ENCODE results near the gene TFF1.
A peak's percentile ranks its signal among the peaks of the same experiment; 100 is the strongest.

The TFF1 gene

DNA sequence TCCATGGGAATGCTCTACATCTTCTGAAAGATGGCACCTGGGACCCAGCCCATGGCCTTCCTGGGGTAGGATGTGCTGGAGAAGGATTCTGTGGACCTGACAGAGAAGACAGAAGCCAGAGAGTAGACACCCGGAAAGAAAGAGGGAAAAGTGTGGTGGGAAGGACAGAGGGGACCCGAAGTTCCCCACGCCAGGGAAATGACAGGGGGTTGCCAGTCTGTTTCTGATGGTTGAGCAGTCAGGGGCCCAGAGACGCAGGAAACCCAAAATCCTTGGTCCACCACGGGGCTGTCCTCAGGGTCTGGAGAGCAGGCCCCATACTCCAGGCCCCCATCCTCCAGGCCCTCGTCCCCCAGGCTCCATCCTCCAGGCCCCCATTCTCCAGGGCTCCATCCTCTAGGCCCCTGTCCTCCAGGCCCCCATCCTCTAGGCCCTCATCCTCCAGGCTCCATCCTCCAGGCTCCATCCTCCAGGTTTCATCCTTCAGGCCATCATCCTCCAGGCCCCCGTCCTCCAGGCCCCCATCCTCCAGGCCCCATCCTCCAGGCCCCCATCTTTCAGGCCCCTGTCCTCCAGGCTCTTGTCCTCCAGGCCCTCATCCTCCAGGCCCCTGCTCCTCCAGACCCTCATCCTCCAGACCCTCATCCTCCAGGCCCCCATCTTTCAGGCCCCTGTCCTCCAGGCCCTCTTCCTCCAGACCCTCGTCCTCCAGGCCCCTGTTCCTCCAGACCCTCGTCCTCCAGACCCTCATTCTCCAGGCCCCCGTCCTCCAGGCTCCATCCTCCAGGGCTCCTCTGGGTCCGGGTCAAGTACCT, 14.5 kb downstream of the TFF1 start:
- intact Hi-C loops (cut with DNase I), result no loop called here
- DNase-seq, result peak in 6 of 42 donors; percentile 3 to 35 (median 9)

DNA sequence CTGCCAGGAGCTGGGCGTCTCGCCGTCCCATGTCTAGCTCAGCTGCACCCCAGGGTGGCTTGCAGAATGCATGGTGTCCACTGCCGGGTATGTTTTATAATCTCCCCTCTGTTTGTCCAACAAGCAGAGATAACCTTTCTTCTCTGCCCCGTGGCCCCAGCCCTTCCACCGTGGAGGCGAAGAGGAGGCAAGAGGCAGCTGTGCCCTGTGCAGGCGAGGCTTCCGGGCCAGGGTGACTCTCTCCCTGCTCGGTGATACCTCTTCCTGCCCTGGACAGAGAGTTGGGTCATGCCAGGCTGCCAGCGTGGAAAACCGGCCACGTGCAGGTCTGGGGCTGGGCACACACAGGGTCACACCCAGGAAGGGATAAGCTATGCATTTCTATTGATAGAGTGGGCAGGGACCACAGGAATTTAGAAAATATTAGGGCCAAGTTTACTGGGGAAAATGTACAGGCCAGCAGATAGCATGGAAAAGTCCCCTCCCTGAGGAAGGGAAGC, 15.4 kb downstream of the TFF1 start, which contains the start of gene TFF2:
Gene TFF2, minus strand, starts transcription at position 68 of the 500 bp plus-strand sequence. Its CDS starts 37 bp downstream, at position 31.
- peak in 6 of 42 donors; percentile 7 to 43 (median 10) for DNase-seq
- intact Hi-C loops (cut with DNase I), result no loop called here

DNA sequence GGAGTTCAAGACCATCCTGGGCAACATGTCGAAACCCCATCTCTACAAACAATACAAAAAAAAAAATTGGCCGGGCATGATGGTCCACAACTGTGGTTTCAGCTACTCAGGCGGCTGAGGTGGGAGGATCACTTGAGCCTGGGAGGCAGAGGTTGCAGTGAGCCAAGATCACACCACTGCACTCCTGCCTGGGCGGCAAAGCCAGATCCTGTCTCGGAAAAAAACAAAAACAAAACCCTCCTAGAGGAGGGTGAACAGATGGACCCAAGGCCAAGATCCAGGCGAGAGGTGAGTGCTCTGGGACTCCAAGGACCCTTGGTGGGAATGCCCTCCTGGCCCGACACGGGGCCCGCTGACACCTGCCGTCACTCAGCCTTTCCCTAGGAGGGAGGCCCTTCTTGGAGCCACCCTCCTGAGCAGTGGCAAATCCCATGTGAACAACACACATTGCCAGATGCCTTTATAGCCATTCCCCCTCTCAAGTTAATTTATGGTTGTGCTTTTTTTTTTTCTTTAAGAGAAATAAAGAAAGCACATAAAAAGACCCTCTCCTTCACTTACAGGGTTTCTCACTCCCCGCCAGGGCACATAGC, 15.9 kb downstream of the TFF1 start:
- DNase-seq, result peak in 4 of 42 donors; percentile 1 to 34 (median 7)
- intact Hi-C loops (cut with DNase I), result no loop called here

DNA sequence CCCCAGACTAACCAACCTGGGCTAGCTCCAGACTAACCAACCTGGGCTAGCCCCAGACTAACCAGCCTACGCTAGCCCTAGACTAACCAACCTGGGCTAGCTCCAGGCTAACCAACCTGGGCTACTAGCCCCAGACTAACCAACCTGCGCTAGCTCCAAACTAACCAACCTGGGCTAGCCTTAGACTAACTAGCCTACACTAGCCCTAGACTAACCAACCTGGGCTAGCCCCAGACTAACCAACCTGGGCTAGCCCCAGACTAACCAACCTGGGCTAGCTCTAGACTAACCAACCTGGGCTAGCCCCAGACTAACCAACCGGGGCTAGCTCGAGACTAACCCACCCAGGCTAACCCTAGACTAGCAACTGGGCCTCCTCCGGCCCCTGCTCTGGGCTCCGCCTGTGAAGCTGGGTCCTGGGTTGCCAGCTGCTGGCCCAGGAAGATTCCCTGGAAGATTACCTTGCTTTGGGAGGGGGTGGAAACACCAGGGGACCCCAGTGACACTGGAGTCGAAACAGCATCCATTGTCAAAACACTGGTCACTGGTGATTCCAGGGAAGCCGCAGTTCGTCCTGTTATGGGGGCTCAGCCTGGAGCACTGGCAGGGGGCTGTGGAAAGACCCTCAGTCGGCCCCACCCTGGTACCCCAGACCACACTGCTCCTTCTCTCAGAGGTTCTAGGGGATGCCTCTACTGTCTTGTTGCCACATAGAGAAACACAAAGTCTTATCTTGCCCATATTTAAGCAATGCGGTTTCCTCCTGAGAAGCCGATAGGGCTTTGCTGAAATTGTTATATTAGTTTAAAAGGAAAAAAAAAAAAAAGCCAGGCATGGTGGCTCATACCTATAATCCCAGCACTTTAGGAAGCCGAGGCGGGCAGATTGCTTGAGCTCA, 16.7 kb downstream of the TFF1 start:
- intact Hi-C loops (cut with DNase I), result no loop called here
- peak in 4 of 42 donors; percentile 3 to 31 (median 8) for DNase-seq

DNA sequence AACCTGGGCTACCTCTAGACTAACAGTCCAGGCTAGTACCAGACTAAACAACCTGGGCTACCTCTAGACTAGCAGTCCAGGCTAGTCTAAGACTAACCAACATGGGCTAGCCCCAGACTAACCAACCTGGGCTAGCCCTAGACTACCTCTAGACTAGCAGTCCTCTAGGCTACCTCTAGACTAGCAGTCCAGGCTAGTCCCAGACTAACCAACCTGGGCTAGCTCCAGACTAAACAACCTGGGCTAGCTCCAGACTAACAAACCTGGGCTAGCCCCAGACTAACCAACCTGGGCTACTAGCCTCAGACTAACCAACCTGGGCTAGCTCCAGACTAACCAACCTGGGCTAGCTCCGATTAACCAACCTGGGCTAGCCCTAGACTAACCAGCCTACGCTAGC, 17.6 kb downstream of the TFF1 start:
- intact Hi-C loops (cut with DNase I), result no loop called here
- DNase-seq, result no peak

DNA sequence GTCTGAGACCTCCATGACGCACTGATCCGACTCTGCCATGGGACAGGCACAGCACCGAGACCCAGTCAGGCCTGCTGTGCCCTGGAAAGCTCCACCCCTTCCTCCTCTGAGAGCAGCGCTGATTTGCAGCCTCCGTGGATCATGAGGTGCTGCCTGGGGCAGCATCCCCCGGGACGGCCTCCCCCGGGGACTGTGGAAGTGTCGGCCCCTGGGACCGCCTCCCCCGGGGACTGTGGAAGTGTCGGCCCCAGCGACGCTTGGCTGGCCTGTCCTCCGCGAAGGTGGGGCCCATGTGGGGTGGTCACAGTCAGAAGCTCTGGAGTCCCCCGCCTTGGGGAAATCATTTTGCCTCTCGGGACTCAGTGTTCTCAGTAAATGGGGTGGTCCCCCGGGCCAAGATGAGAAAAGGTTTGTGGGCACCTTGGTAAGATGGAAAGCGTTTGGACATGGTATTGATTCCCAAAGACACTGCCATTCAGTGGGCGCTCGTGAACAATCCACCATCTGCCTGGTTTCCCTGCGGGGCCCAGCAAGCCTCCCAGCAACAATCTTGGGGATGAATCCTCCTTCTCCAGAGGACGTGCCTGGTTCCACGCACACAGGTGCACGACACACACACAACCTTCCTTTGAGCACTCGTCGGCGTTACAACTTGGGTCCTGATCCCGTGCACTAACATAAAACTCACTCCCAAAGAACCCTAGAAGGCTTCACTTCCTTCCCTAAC, 18.6 kb downstream of the TFF1 start:
- intact Hi-C loops (cut with DNase I), result no loop called here
- DNase-seq, result peak in 1 of 42 donors; percentile 21

DNA sequence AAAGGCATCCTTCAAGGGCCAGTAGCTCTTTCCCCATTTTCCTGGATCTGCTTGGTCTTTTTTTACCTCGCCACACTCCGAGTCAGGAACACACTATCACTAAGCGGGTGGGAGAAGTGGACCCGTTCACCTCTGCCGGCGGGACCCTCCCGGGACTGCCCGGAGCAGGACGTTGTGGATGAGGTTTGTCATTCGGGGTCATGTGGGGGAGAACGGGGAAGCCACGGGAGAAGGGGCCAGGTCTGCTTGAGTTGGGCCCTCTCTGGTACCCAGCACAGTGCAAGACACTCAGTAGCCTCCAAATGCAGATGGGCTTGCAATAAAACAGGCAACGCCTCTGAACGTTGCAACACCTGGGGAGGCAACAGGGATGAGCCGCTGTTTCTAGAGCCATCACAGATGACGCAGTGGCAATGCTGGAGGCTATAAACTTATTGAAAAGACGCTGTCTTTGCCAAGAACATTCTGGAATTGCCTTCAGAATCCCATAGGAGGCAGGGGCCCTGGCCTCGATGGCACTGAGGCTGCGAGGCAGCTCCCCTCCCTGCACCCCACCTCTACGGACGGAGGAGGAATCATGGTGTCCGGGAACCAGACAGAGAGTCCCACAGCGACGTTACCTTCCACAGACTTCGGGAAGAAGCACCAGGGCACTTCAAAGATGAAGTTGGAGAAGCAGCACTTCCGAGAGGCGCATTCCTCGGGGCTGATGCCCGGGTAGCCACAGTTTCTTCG, 19.3 kb downstream of the TFF1 start:
- DNase-seq, result peak in 1 of 42 donors; percentile 24
- intact Hi-C loops (cut with DNase I), result no loop called here

DNA sequence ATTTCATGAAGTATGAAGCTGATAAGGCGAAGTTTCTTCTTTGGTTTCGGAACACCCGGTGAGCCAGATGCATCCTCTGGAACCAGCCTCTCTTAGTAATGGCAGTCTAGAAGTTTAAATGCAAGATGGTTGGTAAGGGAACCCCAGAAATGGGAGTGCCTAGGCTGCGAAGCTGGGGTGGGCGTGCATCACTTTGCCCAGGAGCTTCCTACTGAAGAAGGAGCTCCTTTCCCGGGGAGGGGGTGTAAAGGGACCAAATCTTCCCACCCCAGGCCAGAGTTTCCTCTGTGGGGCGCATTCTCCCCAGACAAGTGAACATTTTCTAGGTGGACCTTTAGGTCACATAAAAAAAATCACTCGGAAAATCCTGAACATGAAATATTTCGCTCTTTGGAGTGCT, 19.9 kb downstream of the TFF1 start:
- peak in 1 of 42 donors; percentile 32 for DNase-seq
- intact Hi-C loops (cut with DNase I), result no loop called here

DNA sequence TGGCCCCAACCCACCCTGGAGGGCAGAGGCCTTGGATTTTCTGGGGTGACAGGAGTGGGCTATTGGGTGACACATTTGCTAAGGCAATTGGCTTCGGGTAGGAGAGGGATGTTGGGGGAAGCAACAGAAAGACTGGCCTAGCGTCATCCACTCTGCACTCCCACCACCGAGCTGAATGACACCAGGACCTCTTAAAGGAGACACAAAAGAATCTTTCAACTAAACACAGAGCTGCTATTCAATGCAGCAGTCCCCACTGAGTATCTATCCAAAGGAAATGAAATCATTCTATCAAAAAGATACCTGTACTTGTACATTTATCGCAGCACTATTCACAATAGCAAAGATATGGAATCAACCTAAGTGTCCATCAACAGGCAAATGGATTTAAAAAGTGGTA, 21.7 kb downstream of the TFF1 start:
- DNase-seq, result no peak
- intact Hi-C loops (cut with DNase I), result no loop called here

DNA sequence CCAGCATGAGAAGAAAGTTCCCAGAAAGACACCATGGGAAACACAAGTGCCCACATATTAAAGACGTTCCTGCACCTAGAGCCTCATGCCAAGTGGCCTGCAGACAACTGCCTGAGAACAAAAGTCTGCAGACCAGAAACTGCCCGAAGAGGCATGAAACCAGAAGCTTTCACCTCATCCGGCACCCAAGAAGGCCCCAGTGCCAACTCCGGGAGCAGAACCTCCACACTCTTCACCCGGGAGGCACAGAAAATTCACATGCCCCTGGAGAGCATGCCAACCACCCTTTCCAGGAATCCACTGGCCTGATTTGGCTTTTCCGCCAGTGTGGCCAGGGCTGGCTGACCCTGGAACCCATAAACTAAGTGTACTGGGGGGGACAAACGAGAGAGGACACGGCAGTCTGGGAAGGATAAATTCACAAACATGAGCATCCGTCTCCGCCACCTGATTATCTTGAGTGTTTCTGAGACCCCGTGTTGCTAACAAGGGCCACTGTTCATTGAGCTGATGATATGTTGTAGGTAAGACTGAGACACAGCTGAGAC, 22.3 kb downstream of the TFF1 start:
- intact Hi-C loops (cut with DNase I), result no loop called here
- peak in 1 of 42 donors; percentile 29 for DNase-seq

DNA sequence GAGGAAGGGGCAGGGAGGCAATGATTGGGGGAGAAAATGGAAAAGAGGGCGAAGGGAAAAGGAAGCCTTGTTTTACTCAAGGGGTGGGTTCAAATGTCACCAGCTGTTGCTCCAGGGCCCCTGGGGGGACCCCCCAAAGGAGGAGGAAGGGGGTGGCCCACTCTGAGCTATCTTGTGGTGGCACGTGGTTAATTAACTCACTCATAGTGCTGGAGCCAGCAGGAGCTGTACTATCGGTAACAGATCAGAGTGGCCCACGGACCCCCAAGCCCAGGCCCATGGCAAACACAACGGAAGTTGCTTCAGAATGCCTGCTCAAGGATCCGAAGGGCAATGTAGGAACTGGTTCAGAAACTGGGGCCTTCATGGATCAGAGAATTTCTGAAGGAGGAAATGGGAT, 22.8 kb downstream of the TFF1 start:
- DNase-seq, result peak in 1 of 42 donors; percentile 22
- intact Hi-C loops (cut with DNase I), result no loop called here

DNA sequence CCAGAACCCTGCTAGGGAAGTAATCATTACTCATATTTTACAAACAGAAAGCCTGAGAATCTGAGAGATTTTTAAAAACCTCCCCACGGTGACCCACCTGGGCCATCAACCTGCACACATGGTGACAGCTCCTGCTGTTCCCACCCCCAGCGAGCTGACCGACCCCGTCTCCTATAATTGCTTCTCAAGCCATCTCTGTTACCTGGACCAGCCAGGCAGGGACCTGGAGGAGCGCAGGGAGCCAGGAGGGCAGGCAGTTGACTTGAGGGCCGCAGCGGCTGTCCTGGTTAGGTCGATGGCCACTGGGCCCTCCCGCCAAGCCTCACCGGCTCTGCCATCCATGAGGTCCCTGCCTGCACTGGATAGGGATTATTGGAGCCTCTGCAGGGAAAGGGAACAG, 23.2 kb downstream of the TFF1 start:
- intact Hi-C loops (cut with DNase I), result no loop called here
- peak in 1 of 42 donors; percentile 21 for DNase-seq

DNA sequence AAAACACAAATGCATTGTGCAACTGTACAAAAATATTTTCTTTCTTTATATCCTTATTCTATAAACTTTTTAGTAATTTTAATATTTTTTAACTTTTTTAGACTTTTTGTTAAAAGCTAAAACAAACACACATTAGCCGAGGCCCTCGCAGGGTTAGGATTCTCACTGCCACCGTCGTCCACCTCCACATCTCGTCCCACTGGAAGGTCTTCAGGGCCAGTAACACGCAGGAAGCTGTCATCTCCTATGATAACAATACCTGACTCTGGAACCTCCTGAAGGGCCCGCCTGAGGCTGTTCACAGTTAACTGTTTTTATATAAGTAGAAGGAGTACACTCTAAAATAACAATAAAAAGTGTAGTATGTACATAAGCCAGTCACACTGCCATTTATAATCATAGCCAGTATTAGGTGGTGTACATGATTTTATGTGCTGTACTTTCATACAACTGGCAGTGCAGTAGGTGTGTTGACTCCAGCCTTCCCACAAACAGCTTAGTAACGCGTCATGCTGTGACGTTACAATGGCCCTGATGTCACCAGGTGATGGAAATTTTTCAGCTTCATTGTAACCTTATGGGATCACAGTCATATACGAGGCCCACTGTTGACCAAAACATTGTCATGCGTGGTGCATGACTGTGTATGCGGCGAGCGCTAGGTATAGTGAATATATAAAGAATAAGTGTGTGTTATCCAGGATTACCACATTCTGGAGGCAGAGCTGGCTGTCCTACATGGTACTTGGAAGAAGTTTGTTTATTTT, 24.4 kb downstream of the TFF1 start:
- intact Hi-C loops (cut with DNase I), result no loop called here
- DNase-seq, result peak in 1 of 42 donors; percentile 35

DNA sequence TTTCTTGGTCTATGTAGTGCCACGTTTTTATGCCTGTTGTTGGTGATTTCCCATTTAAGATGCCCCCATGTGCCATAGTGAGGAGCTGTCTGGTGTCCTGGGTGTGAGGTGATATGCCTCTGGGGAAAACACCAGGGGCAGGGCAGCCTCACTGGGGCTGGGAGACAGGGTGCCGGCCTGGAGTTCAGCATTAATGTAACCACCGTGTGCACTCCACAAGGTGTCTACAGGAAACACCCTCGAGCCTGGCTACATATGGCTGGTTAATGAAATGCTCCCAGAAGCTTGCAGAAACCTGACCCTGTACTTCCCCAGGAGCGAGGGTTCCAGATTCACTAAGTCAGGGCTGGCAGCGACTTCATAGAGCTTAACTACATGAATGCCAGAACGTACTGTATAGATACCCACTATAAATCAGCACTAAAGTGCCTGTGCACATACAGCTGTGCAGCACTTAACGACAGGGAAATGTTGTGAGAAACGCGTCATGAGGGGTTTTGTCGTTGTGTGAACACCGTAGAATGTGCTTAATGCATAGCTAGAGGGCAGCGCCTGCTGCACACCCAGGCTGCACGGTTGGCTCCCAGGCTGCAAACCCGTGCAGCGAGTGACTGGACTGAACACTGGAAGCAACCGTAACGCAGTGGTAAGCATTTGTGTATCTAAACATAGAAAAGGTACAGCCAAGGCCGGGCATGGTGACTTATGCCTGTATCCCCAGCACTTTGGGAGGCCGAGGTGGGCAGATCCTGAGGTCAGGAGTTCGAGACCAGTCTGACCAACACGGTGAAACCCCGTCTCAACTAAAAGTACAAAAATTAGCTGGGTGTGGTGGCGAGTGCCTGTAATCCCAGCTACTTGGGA, 25.9 kb downstream of the TFF1 start:
- DNase-seq, result peak in 1 of 42 donors; percentile 19

DNA sequence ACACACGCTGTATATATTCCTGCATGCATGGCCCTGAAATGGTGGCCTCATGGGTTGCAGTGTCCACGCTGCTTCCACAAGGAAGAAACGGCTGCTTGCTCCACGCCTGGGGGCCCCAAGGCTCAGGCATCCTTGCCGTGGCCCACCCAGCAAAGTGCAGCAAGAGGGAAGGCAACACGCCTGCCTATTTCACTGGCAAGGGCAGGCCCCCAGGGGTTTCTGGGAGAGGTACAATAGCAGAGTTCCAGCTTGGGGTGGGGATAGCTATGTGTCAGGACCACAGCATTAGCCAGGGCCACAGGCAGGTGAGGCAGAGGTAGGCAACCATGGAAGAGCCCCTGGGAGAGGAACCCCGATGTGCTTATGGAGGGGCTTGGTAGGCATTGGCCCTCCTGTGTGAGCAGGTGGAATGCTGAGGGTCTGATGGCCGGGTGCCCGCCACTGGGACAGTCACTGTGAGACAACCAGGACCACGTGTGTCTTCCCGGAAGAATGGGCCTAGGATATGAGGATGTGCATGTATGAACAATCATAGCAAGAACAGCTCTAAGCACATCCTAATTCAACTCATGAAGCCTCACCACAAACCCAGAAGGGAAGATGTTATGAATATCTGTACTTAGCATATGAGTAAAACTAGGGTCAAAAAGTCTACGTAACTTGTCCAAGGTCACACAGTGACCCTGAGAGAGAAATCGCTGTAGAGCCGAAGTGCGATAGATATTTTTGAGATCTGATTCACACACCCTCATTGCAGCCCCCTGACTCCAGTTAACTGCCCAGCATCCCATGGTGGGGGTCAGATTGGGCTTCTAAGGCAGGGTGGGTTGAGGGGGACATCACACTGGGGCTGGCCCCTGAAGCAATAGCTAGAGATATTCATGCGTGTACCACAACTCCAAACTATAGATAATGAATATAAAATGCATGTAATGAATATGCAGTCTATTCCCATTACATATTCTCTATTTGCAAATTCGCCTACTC, 27.3 kb downstream of the TFF1 start:
- peak in 1 of 42 donors; percentile 30 for DNase-seq
- intact Hi-C loops (cut with DNase I), result no loop called here

More for the DNA sequence above, 25.9 kb downstream of the TFF1 start:
- intact Hi-C loops (cut with DNase I), result no loop called here
